ENCODE data around the gene HSP90AA1.

DNA sequence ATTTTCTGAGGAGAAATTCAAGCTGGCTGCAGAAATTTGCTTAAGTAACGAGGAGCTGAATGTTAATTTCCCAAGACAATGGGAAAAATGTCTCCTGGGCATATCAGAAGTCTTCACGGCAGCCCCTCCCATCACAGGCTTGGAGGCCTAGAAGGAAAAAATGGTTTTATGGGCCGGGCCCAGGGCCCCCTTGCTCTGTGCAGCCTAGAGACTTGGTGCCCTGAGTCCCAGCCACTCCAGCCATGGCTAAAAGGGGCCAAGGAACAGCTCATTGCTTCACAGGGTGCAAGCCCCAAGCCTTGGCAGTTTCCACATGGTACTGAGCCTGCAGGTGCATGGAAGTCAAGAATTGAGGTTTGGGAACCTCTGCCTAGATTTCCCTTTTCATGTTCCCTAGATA lies 24.3 kb upstream of the HSP90AA1 start:
- no peak for TF ChIP-seq POLR2A (IDR thresholded peaks at IDR 0.05)
- TF ChIP-seq, protein P1, sequence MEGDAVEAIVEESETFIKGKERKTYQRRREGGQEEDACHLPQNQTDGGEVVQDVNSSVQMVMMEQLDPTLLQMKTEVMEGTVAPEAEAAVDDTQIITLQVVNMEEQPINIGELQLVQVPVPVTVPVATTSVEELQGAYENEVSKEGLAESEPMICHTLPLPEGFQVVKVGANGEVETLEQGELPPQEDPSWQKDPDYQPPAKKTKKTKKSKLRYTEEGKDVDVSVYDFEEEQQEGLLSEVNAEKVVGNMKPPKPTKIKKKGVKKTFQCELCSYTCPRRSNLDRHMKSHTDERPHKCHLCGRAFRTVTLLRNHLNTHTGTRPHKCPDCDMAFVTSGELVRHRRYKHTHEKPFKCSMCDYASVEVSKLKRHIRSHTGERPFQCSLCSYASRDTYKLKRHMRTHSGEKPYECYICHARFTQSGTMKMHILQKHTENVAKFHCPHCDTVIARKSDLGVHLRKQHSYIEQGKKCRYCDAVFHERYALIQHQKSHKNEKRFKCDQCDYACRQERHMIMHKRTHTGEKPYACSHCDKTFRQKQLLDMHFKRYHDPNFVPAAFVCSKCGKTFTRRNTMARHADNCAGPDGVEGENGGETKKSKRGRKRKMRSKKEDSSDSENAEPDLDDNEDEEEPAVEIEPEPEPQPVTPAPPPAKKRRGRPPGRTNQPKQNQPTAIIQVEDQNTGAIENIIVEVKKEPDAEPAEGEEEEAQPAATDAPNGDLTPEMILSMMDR (IDR thresholded peaks at IDR 0.05), result no peak
- TF ChIP-seq POLR2AphosphoS5 (IDR thresholded peaks at IDR 0.05), result no peak

Measured in suprapubic skin (tissue), 4 donors.